ENCODE results near the gene TASL.

DNA sequence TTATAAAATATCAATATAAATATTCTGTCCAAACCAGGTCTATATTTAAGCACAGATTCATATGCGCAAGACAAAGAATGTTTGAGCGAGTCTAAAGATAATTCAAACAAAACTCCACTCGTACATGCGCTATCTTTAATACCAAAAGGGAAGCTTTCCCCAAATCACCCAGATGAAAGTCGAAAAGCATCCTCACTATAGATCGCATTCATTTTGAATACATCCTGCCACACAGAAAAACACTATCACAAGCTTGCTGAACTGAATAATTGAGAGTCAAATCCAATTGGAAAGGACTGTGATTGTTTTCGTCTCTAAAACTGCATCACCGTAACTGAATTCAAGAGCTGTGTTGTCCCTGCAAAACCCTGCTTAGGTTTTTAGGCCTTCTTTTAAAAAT is 685 bp downstream of the TASL start:
- TF ChIP-seq EZH2phosphoT487 (IDR thresholded peaks at IDR 0.05; ENCODE audit: low read depth, severe bottlenecking, unreplicated experiment) (no peak), EZH2 (IDR thresholded peaks at IDR 0.05; ENCODE audit: borderline replicate concordance) (no peak)
